GM19467 (cell line): ENCODE data around the gene IER2.

Experiments
- ATAC-seq: cut with Tn5 transposase; IDR thresholded peaks from one replicate; pipeline ENCODE4 v1.9.1; 2021; ENCODE audit warnings: mild to moderate bottlenecking, moderate library complexity; ENCODE audit not compliant: unreplicated experiment

Gene IER2

DNA sequence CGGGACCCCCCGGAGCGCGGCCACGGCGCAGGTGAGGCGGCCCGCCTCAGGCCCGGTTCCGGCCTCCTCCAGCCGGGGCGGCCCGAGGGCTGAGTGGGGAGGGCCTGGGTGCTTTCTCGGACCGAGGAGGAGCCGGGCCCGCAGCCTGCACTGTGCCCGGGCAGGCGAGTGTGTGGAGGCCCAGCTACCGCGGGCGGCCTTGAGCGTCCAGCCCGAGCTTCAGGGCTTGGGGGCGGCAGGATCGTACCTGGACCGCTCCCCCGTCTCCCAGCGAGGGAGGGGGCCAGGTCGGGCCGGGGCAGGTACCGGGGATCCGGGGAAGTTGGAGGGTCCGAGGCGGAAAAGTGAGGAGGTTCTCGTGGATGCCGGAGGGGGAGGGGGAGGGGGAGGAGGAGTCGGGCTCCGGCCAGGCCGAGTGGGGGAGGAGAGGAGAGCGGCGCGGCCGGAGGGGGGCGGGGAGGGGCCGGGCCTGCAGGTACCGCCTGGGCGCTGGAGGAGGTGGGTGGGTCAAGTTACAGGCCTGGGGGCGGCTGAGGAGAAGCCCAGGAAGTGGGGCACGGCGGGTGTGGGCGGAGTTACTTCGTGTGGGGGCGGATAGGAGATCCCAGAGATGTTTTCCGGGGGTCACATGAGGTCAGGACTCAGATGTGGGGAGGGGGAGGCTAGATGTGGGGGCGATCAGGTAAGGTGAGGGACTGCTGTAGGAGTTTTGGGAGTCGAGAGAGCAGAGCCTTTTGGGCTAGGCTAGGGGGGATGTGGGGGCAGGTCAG is 31.6 kb upstream of the IER2 start:
- no peak for ATAC-seq

DNA sequence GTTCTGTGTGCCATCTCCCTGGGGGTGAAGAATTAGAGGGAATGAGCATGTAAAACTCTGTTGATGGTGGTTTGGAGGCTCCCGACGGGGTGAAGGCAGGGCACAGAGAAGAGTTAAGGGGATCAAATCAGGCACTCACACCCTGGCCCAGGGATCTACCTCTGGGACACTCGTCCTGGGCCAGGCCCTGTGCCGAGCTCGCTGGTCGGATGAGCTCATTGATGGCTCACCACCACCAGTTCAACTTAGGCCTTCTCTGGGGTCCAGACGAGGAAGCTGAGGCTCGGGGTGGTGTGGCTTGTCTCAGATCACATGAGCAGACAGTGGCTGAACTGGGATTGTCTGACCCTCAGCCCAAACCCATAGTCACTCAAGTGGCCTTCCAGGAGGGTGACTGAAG is 30.6 kb upstream of the IER2 start:
- no peak for ATAC-seq

- ATAC-seq, result no peak
These were observed 30.2 kb upstream of the IER2 start for GRCh38 chr19:13120031-13120430.

DNA sequence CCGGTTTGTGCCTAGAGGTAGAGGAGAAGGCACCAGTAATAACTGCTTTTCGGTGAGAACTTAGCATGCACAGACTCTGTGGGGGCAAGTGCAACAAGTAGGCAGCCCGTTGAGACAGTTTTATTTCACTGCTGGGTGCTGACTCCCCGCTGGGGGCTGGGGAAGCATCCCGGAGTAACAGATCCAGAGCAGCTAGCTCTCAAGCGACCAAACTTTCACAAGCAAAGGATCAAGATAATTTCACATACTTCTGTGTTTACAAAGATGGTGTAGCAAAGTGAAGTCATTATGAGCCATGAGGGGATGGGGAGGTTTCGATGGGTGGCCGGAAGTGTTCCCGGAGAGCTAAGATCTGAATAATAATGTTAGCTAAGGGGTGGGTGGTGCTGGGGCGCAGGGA is 29.4 kb upstream of the IER2 start:
- ATAC-seq, result no peak

DNA sequence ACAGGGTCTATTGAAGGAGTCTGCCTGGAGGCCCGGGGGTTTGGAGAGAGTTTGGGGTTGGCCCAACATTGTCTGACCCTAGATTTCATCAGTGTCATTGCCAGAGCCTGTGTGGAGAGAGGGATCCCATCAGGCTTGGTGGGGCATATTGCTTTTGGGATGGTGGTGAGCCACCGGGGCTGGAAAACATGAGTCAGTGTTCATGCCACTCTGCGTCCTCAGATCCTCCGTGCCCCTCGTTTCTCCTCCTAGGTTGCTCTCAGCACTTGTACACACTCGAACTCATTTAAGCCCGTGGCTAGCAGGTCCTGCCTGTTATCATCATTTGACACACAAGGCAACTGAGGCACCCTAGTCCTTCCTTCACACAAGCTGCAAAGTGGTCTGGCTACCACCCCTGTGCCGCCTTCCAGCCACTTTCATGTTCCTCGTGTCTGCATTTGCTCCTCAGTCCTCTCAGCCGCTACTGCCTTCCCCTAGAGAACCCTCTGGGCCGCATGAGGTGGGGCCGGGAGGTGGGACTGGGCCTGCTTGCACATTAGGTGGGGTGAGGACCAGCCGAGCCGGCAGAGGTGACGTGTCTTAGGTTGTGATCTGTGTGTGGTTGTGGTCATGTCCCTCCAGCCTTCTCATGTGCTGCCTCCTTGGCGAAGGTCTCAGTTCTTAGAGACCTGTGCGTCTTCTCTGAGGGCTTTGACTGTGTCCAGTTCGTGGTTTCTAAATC is 28.5 kb upstream of the IER2 start:
- no peak for ATAC-seq

DNA sequence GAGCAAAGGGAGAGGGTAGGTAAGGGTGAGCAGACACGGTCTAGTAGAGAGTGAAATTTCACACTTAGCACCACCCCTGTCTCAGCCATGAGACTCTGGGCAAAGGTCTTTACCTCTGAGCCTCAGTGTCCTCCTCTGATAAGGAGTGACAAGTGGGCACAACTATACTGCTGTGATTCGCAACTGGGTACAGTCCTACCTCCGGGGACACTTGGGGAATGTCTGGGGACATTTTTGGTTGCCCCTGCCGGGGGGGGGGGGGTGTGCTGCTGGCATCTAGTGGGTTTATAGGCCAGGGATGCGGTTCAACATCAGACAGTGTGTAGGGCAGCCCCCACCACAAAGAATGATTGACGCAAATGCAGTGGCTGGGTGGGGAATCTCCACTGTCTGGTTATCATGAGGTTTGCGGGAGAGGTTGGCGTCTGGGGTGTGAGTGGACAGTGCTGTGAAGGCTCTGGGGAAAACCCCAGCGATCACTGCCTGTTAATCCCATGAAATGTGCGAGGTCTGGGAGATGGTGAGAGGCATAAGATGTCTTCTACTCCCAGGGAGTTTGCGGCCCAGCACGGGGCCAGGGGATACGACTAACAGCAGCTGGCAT is 27.8 kb upstream of the IER2 start:
- ATAC-seq, result no peak

DNA sequence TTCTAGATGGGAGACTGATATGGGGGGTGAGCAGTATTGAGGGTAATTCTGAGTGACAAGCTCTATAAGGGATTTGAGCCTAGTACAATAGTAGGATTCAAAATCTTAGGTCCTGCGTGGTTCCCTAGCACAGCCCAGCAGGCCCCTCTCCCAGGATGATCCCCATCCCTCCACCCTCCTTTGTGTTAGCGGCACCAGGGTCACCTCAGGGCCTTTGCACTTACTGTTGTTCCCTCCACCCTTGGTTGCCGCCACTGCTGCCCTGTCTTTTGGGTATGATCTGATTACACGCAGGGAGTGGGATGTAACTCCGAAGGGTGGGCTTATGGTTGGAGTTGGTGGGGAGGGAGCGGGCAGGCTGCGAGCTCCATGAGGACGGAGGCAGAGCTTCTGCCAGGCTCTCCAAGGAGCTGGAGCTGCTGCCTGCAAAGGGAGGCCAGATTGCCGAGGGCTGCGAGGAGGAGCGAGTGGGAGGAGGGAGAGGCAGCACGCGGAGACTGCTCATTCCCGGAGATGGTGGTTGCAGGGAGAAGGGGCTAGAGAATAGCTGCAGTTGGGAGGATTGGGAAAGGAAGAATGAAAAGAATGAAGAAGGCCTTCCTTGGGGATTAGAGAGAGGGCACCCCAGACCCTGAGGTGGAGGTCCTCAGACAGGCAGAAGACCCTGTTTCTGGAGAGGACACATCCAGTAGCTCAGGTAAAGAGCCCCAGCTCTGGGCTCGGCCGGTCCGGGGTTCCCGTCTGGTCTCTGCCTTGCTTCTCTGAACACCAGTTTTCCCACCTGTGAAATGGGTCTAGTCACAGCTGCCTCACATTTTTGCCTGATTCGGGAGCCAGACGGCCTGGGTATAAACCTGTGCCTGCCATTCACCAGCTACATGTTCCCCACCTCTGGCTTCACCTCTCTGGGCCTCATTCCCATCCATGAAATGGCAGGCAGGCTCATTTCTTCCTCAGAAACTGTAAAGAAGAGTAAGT is 26.9 kb upstream of the IER2 start:
- no peak for ATAC-seq

DNA sequence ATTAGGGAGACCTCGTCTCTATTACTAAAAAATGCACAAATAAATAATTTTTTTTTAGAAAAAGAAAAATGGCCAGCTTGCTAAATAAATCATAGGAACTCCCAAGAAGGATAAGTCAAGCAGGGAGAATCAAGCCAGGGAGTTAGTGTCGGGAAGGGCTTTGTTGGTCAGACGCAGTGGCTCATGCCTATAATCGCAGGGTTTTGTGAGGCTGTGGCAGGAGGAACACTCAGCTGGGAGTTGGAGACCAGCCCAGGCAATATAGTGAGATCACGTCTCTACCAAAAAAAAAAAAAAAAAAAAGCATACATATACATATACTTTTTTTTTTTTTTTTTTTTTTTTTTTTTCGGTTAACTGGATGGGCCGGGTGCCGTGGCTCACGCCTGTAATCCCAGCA is 23.2 kb upstream of the IER2 start:
- no peak for ATAC-seq

DNA sequence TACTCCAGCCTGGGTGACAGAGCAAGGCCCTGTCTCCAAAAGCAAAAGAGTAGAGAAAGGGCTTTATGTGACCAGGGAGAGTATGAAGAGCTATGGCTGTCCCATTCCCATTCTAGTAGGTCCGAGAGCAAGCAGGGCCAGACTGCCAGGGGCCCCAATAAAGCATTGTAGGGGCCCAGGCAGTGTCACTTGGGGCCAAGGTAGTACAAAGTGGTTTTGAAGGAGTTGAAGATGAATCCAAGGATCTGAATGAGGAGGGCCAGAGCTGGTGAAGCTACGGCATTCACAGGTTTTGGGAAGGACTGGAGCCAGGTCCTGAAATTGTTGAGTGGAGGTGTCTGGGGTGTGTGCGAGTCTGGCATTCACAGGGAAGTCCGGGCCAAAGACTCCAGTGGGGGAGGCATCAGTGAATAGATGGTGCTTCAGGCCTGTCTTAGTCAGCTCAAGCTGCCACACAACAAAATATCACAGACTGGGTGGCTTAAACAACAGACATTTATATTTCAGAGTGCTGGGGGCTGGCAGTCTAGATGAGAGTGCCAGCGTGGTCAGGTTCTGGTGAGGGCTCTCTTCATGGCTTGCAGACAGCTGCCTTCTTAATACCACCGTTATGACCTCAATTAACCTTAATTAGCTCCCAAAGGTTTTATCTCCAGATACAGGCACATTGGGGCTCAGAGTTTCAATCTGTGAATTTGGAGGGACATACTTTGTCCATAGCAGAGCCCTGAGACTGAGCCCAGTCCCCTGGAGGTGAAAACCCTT is 22.2 kb upstream of the IER2 start:
- ATAC-seq, result no peak

DNA sequence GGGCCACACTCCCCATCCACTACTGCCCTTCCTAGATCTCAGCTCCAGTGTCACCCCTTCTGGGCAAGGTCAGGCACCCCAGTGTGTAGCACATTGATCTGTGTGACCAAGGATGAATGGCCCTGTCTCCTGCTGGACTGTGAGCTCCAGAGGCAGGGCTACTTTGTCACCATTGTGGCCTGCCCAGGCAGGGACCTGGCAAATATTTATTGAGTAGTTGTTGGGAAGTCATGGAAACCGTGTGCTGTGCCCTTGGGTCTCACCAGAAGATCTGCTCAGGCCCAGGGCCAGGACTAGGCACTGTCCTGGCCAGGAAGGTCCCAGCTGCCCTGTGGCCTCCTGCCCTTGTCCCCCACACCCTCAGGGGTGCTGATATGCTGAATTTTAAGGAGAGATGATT is 21.6 kb upstream of the IER2 start:
- ATAC-seq, result no peak

- ATAC-seq, result no peak
These were observed 20.8 kb upstream of the IER2 start for GRCh38 chr19:13129384-13129783.

GRCh38 chr19:13130886-13131490 is 19.2 kb upstream of the IER2 start:
- ATAC-seq, result no peak

DNA sequence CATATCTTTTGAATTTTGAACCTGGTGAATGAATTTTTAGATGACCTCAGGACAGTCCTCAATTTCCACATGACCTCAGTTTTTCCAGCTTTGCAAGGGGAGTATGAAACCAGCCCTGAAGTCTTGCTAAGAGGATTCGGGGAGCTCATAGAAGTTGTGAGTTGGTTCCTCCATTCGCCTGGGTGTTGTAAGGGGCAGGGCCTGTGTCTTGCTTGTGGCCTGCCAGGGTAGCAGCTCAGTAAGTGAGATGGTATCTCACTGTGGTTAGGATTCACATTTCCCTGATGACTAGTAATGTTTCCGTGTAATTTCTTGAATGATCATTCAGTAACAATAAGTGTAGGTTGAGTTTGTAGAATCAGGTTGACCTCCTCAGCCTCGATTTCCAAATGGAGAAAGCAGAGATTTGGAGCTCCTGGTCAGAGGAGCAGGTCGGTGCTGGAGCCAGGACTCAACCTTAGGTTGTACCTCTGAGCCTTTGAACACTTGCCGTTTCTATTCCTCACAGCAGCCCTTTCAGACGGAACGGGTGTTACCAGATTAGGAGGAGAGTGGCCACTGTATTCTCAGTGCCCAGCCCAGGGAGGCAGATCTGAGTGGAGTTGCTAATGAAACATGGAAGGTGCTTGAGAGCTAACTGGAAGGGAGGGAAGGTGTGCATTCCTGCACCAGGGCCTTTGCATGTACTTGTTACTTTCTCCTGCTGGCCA is 17.6 kb upstream of the IER2 start:
- ATAC-seq, result no peak

- no peak for ATAC-seq
These were observed 16.9 kb upstream of the IER2 start for GRCh38 chr19:13133241-13133870.

- no peak for ATAC-seq
These were observed 15.6 kb upstream of the IER2 start for GRCh38 chr19:13134626-13135025.

DNA sequence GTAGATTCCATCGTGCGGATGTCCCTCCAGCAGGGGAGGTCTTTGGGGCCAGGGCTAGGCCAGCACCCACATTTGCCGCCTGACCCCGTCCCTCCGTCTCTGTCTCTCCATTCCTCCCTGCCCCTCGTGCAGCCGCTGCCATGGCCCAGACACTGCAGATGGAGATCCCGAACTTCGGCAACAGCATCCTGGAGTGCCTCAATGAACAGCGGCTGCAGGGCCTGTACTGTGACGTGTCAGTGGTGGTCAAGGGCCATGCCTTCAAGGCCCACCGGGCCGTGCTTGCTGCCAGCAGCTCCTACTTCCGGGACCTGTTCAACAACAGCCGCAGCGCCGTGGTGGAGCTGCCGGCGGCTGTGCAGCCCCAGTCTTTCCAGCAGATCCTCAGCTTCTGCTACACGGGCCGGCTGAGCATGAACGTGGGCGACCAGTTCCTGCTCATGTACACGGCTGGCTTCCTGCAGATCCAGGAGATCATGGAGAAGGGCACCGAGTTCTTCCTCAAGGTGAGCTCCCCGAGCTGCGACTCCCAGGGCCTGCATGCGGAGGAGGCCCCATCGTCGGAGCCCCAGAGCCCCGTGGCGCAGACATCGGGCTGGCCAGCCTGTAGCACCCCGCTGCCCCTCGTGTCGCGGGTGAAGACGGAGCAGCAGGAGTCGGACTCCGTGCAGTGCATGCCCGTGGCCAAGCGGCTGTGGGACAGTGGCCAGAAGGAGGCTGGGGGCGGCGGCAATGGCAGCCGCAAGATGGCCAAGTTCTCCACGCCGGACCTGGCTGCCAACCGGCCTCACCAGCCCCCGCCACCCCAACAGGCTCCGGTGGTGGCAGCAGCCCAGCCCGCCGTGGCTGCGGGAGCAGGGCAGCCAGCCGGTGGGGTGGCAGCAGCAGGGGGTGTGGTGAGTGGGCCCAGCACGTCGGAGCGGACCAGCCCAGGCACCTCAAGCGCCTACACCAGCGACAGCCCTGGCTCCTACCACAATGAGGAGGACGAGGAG is 14.8 kb upstream of the IER2 start:
- no peak for ATAC-seq

- ATAC-seq, result no peak
These were observed 12.9 kb upstream of the IER2 start for GRCh38 chr19:13137290-13137794.
